ENCODE data around the gene ZBTB7C. TPM values are rescaled to one million over a fixed set of nuclear protein-coding genes. Genes with fewer than 3 reads are reported as not detected.

Gene ZBTB7C
- total RNA-seq, 1 experiment from 2014 or later: 0.18 TPM

DNA sequence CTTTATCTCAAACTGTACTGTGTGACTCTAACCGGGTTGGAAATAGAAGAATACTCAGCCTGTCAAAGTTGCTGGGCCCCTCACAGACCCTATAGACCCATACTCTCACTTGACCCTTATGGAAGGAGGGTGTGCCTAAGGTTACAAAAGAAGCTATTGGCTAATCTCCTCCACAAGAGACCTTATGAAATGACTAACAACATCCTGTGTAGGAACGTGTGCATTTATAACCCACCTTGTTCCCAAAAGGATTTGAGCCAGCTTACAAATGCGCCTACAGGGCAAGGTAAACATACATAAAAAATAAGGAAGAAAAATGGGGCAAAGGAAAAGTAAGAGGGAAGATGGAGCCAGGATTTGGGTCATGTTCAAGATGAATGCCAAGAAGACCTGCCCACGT is 253.3 kb downstream of the ZBTB7C start:
- no peaks in the 10 kb centered on the region for H3K27me3 ChIP-seq (replicated peaks; ENCODE audit: control insufficient read depth, insufficient read depth, low read length)
- no peaks in the 10 kb centered on the region for H3K27me3 Mint-ChIP-seq (ENCODE audit: insufficient read depth, unreplicated experiment)
- intact Hi-C loops (cut with micrococcal nuclease; ENCODE audit: unreplicated experiment): no loop called here

DNA sequence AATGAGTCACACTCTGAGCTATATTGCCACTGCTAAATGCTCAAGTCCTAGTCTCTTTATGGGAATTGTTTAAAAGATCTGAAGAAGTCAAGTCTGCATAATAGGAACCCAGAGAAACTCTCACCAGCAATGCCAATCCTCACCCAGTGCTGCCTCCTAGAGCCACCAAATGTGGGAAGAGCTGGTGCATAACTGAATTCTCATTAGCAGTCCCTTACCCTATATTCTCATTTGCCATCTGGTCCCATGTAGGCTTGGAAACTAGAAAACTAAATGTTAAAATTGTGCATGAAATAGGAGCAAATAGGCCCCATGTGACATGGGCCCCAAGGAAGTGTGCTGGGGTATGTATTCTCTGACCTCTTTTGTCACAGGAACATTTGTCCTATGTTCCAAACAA is 254.4 kb downstream of the ZBTB7C start:
- no peak for DNase-seq
- H3K9me3 ChIP-seq: no peaks in the 10 kb centered on the region
- Mint-ChIP-seq H3K4me1 (ENCODE audit: low read depth, unreplicated experiment) (peaks cover 15% of the 10 kb centered on the region), H3K27ac (ENCODE audit: unreplicated experiment) (no peak overlapping the region), H3K27me3 (ENCODE audit: insufficient read depth, unreplicated experiment) (no peaks in the 10 kb centered on the region), H3K9me3 (ENCODE audit: unreplicated experiment) (no peaks in the 10 kb centered on the region), H3K36me3 (ENCODE audit: insufficient read depth, unreplicated experiment) (no peaks in the 10 kb centered on the region), H3K4me3 (ENCODE audit: unreplicated experiment) (no peak overlapping the region)
- no peak for TF ChIP-seq CTCF (IDR thresholded peaks at IDR 0.05; ENCODE audit: insufficient read depth in 1 of 2, low read depth in 1 of 2, low read length in 1 of 2, severe bottlenecking in 1 of 2, unreplicated experiment in 1 of 2)
- no peak overlapping the region for H3K4me3 ChIP-seq (ENCODE audit: low read depth, low read length)
- peaks cover 12% of the 10 kb centered on the region for H3K4me1 ChIP-seq
- ChIA-PET CTCF (no interaction called here), POLR2A (no interaction called here)
- no TSS peak for BruUV-seq (replicated peaks)
- intact Hi-C loops (cut with micrococcal nuclease; ENCODE audit: unreplicated experiment): no loop called here
- H3K36me3 ChIP-seq (ENCODE audit: control insufficient read depth, insufficient read depth, low read length): no peaks in the 10 kb centered on the region
- no peaks in the 10 kb centered on the region for H3K27me3 ChIP-seq (replicated peaks; ENCODE audit: control insufficient read depth, insufficient read depth, low read length)

More for the DNA sequence above, 253.3 kb downstream of the ZBTB7C start:
- Histone ChIP-seq H3K4me3 (ENCODE audit: low read depth, low read length) (no peak overlapping the region), H3K4me1 (peaks cover 12% of the 10 kb centered on the region), H3K36me3 (ENCODE audit: control insufficient read depth, insufficient read depth, low read length) (no peaks in the 10 kb centered on the region), H3K9me3 (no peaks in the 10 kb centered on the region)
- Mint-ChIP-seq H3K36me3 (ENCODE audit: insufficient read depth, unreplicated experiment) (no peaks in the 10 kb centered on the region), H3K4me1 (ENCODE audit: low read depth, unreplicated experiment) (peaks cover 15% of the 10 kb centered on the region), H3K27ac (ENCODE audit: unreplicated experiment) (no peak overlapping the region), H3K4me3 (ENCODE audit: unreplicated experiment) (no peak overlapping the region), H3K9me3 (ENCODE audit: unreplicated experiment) (no peaks in the 10 kb centered on the region)
- no peak for TF ChIP-seq CTCF (IDR thresholded peaks at IDR 0.05; ENCODE audit: insufficient read depth in 1 of 2, low read depth in 1 of 2, low read length in 1 of 2, severe bottlenecking in 1 of 2, unreplicated experiment in 1 of 2)
- DNase-seq: no peak
- BruUV-seq (replicated peaks): no TSS peak
- ChIA-PET CTCF (interaction anchor here (0.6 kb wide), 1 partner anchor 78 kb away, joined by 4 read pairs; no protein-coding TSS in a partner anchor), POLR2A (interaction anchor here (0.7 kb wide), 1 partner anchor 225 kb away, joined by 5 read pairs; no protein-coding TSS in a partner anchor)

DNA sequence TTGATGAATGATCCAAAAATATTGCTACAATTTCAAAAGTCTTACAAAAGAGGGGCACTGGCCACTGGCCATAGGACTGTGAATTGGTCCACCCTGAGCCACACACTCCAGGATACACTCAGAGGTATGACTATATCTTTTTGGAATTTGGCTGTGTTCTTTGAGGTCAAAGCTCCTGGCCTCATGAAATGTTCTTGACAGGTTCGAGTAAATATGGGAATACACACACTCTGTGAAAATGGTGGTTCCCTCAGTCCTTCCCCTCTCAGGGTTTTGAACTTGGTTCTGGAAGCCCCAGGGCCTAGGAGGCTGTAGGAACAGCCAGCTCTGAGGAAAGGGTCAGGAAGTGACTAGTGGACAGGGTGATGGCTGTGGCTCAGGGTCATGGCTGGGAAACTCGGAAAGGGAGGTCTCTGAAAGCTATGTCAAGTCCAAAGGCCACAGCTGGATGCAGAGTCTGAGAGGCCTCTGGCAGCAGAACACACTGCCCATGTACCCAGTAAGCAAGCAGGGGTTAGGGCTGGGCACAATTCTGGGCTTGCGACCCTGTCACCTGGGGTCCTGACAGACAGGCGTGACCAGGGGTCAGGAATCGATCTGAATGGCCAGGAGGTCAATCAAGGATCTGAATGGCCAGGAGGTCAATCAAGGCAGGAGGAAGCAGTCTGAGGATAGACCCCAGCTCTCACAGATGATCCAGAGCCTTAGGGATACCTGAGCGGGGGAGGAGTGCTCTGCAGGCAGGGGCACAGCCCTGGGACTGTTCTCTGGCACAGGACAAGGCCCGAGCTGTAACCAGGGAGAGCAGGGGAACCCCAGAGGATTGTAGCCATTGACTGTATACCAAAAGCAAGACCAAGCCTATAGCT is 255.3 kb downstream of the ZBTB7C start:
- no peaks in the 10 kb centered on the region for H3K36me3 ChIP-seq (ENCODE audit: control insufficient read depth, insufficient read depth, low read length)
- BruUV-seq (replicated peaks): no TSS peak
- intact Hi-C loops (cut with micrococcal nuclease; ENCODE audit: unreplicated experiment): no loop called here
- no peak for TF ChIP-seq CTCF (IDR thresholded peaks at IDR 0.05; ENCODE audit: insufficient read depth in 1 of 2, low read depth in 1 of 2, low read length in 1 of 2, severe bottlenecking in 1 of 2, unreplicated experiment in 1 of 2)
- Mint-ChIP-seq H3K4me3 (ENCODE audit: unreplicated experiment) (no peak overlapping the region), H3K36me3 (ENCODE audit: insufficient read depth, unreplicated experiment) (no peaks in the 10 kb centered on the region), H3K9me3 (ENCODE audit: unreplicated experiment) (no peaks in the 10 kb centered on the region), H3K4me1 (ENCODE audit: low read depth, unreplicated experiment) (peaks cover 15% of the 10 kb centered on the region), H3K27me3 (ENCODE audit: insufficient read depth, unreplicated experiment) (no peaks in the 10 kb centered on the region), H3K27ac (ENCODE audit: unreplicated experiment) (no peak overlapping the region)
- no peaks in the 10 kb centered on the region for H3K27me3 ChIP-seq (replicated peaks; ENCODE audit: control insufficient read depth, insufficient read depth, low read length)
- ChIA-PET POLR2A (no interaction called here), CTCF (no interaction called here)
- peaks cover 12% of the 10 kb centered on the region for H3K4me1 ChIP-seq
- no peak for DNase-seq
- no peaks in the 10 kb centered on the region for H3K9me3 ChIP-seq
- H3K4me3 ChIP-seq (ENCODE audit: low read depth, low read length): no peak overlapping the region
